HEK293T (cell line): ENCODE results near the gene TCF20.

ENCODE experiments used
- CTCF ChIA-PET: fragments of 350-600 bp; formaldehyde crosslinking; extraction: SDS; loops from one replicate; lab custom pipeline; 2021; ENCODE audit warnings: antibody characterized with exemption, inconsistent platforms; lab: Yijun Ruan, JAX
- POLR2A ChIA-PET: fragments of 350-600 bp; formaldehyde crosslinking; extraction: SDS; loops from one replicate; lab custom pipeline; 2020; ENCODE audit warnings: antibody characterized with exemption, inconsistent platforms; lab: Yijun Ruan, JAX
- DNase-seq: peaks from one replicate; pipeline ENCODE4 v3.0.0; 2012; ENCODE audit warnings: mixed read lengths; ENCODE audit errors: extremely low spot score
- ARNT ChIP-seq: fragments of 450-650 bp; IDR thresholded peaks from 2 replicates; pipeline ENCODE4 v1.6.1; 2017; ENCODE audit warnings: mild to moderate bottlenecking
- BHLHE40 ChIP-seq: fragments of 450-650 bp; IDR thresholded peaks from 2 replicates; pipeline ENCODE4 v1.6.1; 2016; ENCODE audit warnings: mild to moderate bottlenecking, moderate library complexity, borderline replicate concordance
- CTBP1 ChIP-seq: fragments of 450-650 bp; IDR thresholded peaks from 2 replicates; pipeline ENCODE4 v1.6.1; 2016; ENCODE audit warnings: borderline replicate concordance
- ELF4 ChIP-seq: fragments of 450-650 bp; IDR thresholded peaks from 2 replicates; pipeline ENCODE4 v1.6.1; 2017; ENCODE audit warnings: antibody characterized with exemption
- FOXA1 ChIP-seq: fragments of 450-650 bp; IDR thresholded peaks from 2 replicates; pipeline ENCODE4 v1.6.1; 2016; ENCODE audit warnings: mild to moderate bottlenecking
- FOXK2 ChIP-seq: fragments of 450-650 bp; IDR thresholded peaks from 2 replicates; pipeline ENCODE4 v1.6.1; 2016; ENCODE audit warnings: mild to moderate bottlenecking
- FOXM1 ChIP-seq: fragments of 450-650 bp; IDR thresholded peaks from 2 replicates; pipeline ENCODE4 v1.6.1; 2017; ENCODE audit warnings: mild to moderate bottlenecking, borderline replicate concordance
- HDGF ChIP-seq: fragments of 450-650 bp; IDR thresholded peaks from 2 replicates; pipeline ENCODE4 v1.6.1; 2017; ENCODE audit warnings: antibody characterized with exemption, borderline replicate concordance
- L3MBTL2 ChIP-seq: fragments of 450-650 bp; conservative IDR thresholded peaks from 2 replicates; pipeline ENCODE4 v1.6.1; 2016; ENCODE audit warnings: mild to moderate bottlenecking
- LEF1 ChIP-seq: fragments of 450-650 bp; IDR thresholded peaks from 2 replicates; pipeline ENCODE4 v1.6.1; 2017; ENCODE audit warnings: mild to moderate bottlenecking, borderline replicate concordance
- NFRKB ChIP-seq: fragments of 450-650 bp; IDR thresholded peaks from 2 replicates; pipeline ENCODE4 v1.6.1; 2016; ENCODE audit warnings: mild to moderate bottlenecking, moderate library complexity
- PKNOX1 ChIP-seq: fragments of 450-650 bp; IDR thresholded peaks from 2 replicates; pipeline ENCODE4 v1.6.1; 2016
- SP1 ChIP-seq: fragments of 450-650 bp; IDR thresholded peaks from 2 replicates; pipeline ENCODE4 v1.6.1; 2017
- SUZ12 ChIP-seq: fragments of 450-650 bp; IDR thresholded peaks from 2 replicates; pipeline ENCODE4 v1.6.1; 2016; ENCODE audit warnings: mild to moderate bottlenecking
- TARDBP ChIP-seq: fragments of 450-650 bp; IDR thresholded peaks from 2 replicates; pipeline ENCODE4 v1.6.1; 2016
- ZNF384 ChIP-seq: fragments of 450-650 bp; IDR thresholded peaks from 2 replicates; pipeline ENCODE4 v1.6.1; 2016

TCF20 gene

GRCh38 chr22:42228483-42228882 lies 42.0 kb downstream of the TCF20 start:
- POLR2A ChIA-PET, result no interaction called here
- no peak for DNase-seq
- TF ChIP-seq TARDBP, result no peak
- no peak for TF ChIP-seq FOXK2
- TF ChIP-seq ZNF384, result no peak
- no peak for TF ChIP-seq L3MBTL2
- no peak for TF ChIP-seq BHLHE40
- no peak for TF ChIP-seq SP1
- TF ChIP-seq FOXM1, result no peak
- no peak for TF ChIP-seq SUZ12
- no peak for TF ChIP-seq NFRKB
- TF ChIP-seq PKNOX1, result no peak
- TF ChIP-seq FOXA1, result no peak
- no peak for TF ChIP-seq ARNT
- no peak for TF ChIP-seq HDGF
- no peak for TF ChIP-seq LEF1
- TF ChIP-seq ELF4, result no peak
- no peak for TF ChIP-seq CTBP1
- CTCF ChIA-PET, result no interaction called here

GRCh38 chr22:42227435-42227834 lies 43.0 kb downstream of the TCF20 start:
- peak; percentile 54; the same call in 1 of the 2 replicates for TF ChIP-seq PKNOX1
- TF ChIP-seq ZNF384, result no peak
- TF ChIP-seq TARDBP, result no peak
- TF ChIP-seq ARNT, result no peak
- TF ChIP-seq FOXK2, result no peak
- TF ChIP-seq NFRKB, result no peak
- ChIA-PET POLR2A (no interaction called here), CTCF (no interaction called here)
- DNase-seq, result no peak

GRCh38 chr22:42225841-42226240 lies 44.6 kb downstream of the TCF20 start:
- TF ChIP-seq ARNT, result no peak
- TF ChIP-seq ZNF384, result no peak
- TF ChIP-seq PKNOX1, result no peak
- TF ChIP-seq SP1, result no peak
- TF ChIP-seq FOXA1, result no peak
- TF ChIP-seq TARDBP, result no peak
- TF ChIP-seq FOXM1, result no peak
- no peak for TF ChIP-seq LEF1
- TF ChIP-seq CTBP1, result no peak
- no peak for TF ChIP-seq SUZ12
- no peak for TF ChIP-seq HDGF
- ChIA-PET POLR2A (no interaction called here), CTCF (no interaction called here)
- no peak for DNase-seq

- CTCF ChIA-PET, result interaction anchor here (0.5 kb wide), 1 partner anchor 43 kb away, joined by 3 read pairs; no protein-coding TSS in a partner anchor
- no peak for TF ChIP-seq ARNT
- no peak for TF ChIP-seq SUZ12
- TF ChIP-seq LEF1, result no peak
- no peak for TF ChIP-seq ZNF384
- TF ChIP-seq BHLHE40, result no peak
- TF ChIP-seq L3MBTL2, result no peak
- TF ChIP-seq FOXM1, result no peak
- no peak for TF ChIP-seq HDGF
- no peak for TF ChIP-seq ELF4
- no peak for TF ChIP-seq PKNOX1
- TF ChIP-seq FOXA1, result no peak
- no peak for TF ChIP-seq FOXK2
- TF ChIP-seq TARDBP, result no peak
- TF ChIP-seq CTBP1, result no peak
- no peak for TF ChIP-seq NFRKB
- TF ChIP-seq SP1, result no peak
- DNase-seq, result no peak
- POLR2A ChIA-PET, result no interaction called here
Measured at GRCh38 chr22:42222140-42222539, 48.3 kb downstream of the TCF20 start.
